Measurements from ENCODE around the gene CABP7. TPM values are rescaled to one million over a fixed set of nuclear protein-coding genes. Genes with fewer than 3 reads are reported as not detected.

The CABP7 gene
- total and polyA plus RNA-seq, 2 donors (not counting 3 experiments of a cell fraction or from before 2014, with no cell fraction given) = not detected

GRCh38 chr22:29693161-29693560, 26.6 kb upstream of the CABP7 start:
- H3K9me1 ChIP-seq (replicated peaks; ENCODE audit: control insufficient read depth, extremely low read depth, insufficient read depth, low read length) = no peaks in the 10 kb centered on the region
- H3K9me3 ChIP-seq (replicated peaks; ENCODE audit: control insufficient read depth, insufficient read depth, low read length) = no peaks in the 10 kb centered on the region
- FAIRE-seq = no peak
- H3K4me2 ChIP-seq (ENCODE audit: insufficient read depth, low read length) = no peak overlapping the region
- H3K9ac ChIP-seq (replicated peaks; ENCODE audit: extremely low read depth, insufficient read depth, low read length) = no peak overlapping the region
- H3K4me1 ChIP-seq (ENCODE audit: control insufficient read depth, extremely low read depth, insufficient read depth, low read length) = no peaks in the 10 kb centered on the region
- no peak for DNase-seq (ENCODE audit: low read depth, low spot score)
- TF ChIP-seq POLR2AphosphoS5 (IDR thresholded peaks at IDR 0.05; ENCODE audit: insufficient read depth, low read depth, low read length) = no peak
- no peak for TF ChIP-seq JUN (IDR thresholded peaks at IDR 0.05; ENCODE audit: borderline replicate concordance, insufficient read depth, insufficient read length, low read depth)
- no peak for TF ChIP-seq GATA2 (IDR thresholded peaks at IDR 0.05; ENCODE audit: insufficient read depth, insufficient read length, low read depth, low read length)
- no peak for TF ChIP-seq MAX (IDR thresholded peaks at IDR 0.05; ENCODE audit: insufficient read depth, insufficient read length)
- no peak for TF ChIP-seq EZH2 (IDR thresholded peaks at IDR 0.05; ENCODE audit: borderline replicate concordance, low read depth, low read length, severe bottlenecking)
- TF ChIP-seq POLR2A (IDR thresholded peaks at IDR 0.05; ENCODE audit: low read depth, low read length) = no peak
- no peak for TF ChIP-seq FOS (IDR thresholded peaks at IDR 0.05; ENCODE audit: borderline replicate concordance, insufficient read depth, low read length)
- no peak for TF ChIP-seq CTCF (IDR thresholded peaks at IDR 0.05; ENCODE audit: extremely low read depth in 1 of 2, insufficient read depth in 1 of 2, low read depth in 1 of 2, low read length in 2 of 2)
- ChIA-PET CTCF (interaction anchor here (1.0 to 7.0 kb wide), 6 partner anchors 9 to 396 kb away, joined by 3 to 92 read pairs (median 6); no protein-coding TSS in a partner anchor), POLR2A (no interaction called here)
- H3K27me3 ChIP-seq (ENCODE audit: control insufficient read depth in 2 of 2, insufficient read depth in 2 of 2, low read length in 2 of 2) = no peaks in the 10 kb centered on the region
- no peaks in the 10 kb centered on the region for H3K79me2 ChIP-seq (ENCODE audit: control insufficient read depth, insufficient read depth, low read length)
- H3K27ac ChIP-seq (ENCODE audit: insufficient read depth, low read depth, low read length) = no peak overlapping the region
- H2AFZ ChIP-seq (ENCODE audit: low read depth, low read length) = no peak overlapping the region
- intact Hi-C loops (cut with micrococcal nuclease) = no loop called here
- no peaks in the 10 kb centered on the region for H4K20me1 ChIP-seq (replicated peaks; ENCODE audit: control insufficient read depth, extremely low read depth, insufficient read depth, low read length)
- no TSS peak for BruUV-seq (replicated peaks)
- H3K4me3 ChIP-seq (replicated peaks in 1 of 3; ENCODE audit: insufficient read depth in 1 of 3, low read depth in 1 of 3, low read length in 3 of 3) = no peak overlapping the region
- peaks cover 5 to 27% of the 10 kb centered on the region in 2 experiments for H3K36me3 ChIP-seq (ENCODE audit: control insufficient read depth in 2 of 2, extremely low read depth in 1 of 2, insufficient read depth in 2 of 2, low read length in 2 of 2)
- dilution Hi-C loops (cut with MboI; ENCODE audit: extremely low pct_ligation_motif_present, low sequenced_read_pairs) = no loop called here

Measured in endothelial cell of umbilical vein (primary cell).